Loucy (cell line): ENCODE measurements around the gene NINL.

Experiments used
- H2AFZ ChIP-seq: fragments of 200-600 bp; sonication (generic); 2 replicates; pipeline ENCODE4 v1.6.0; 2016; ENCODE audit warnings: antibody characterized with exemption, mild to moderate bottlenecking, low read length, moderate library complexity
- H3F3A ChIP-seq: fragments of 200-600 bp; 2 replicates; pipeline ENCODE4 v1.6.0; 2016; ENCODE audit warnings: antibody characterized with exemption, low read depth, mild to moderate bottlenecking
- H3K27me3 ChIP-seq: fragments of 200-600 bp; sonication (generic); 2 replicates; pipeline ENCODE4 v1.6.1; 2014; ENCODE audit warnings: low read length, mild to moderate bottlenecking; ENCODE audit not compliant: insufficient read depth, poor library complexity, severe bottlenecking
- H3K36me3 ChIP-seq: fragments of 200-600 bp; sonication (generic); 2 replicates; pipeline ENCODE4 v1.6.1; 2016; ENCODE audit warnings: low read length; ENCODE audit not compliant: insufficient read depth
- H3K4me1 ChIP-seq: fragments of 200-600 bp; sonication (generic); 2 replicates; pipeline ENCODE4 v1.5.1; 2014; ENCODE audit warnings: low read length, mild to moderate bottlenecking; ENCODE audit not compliant: insufficient read depth, poor library complexity, severe bottlenecking
- H3K4me2 ChIP-seq: fragments of 200-600 bp; sonication (generic); 2 replicates; pipeline ENCODE4 v1.6.0; 2014; ENCODE audit warnings: antibody characterized with exemption, low read length, low read depth, mild to moderate bottlenecking; ENCODE audit not compliant: poor library complexity, severe bottlenecking
- H3K4me3 ChIP-seq: fragments of 200-600 bp; sonication (generic); 2 replicates; pipeline ENCODE4 v1.5.1; 2014; ENCODE audit warnings: low read length, mild to moderate bottlenecking, mixed read lengths; ENCODE audit not compliant: poor library complexity, severe bottlenecking
- H3K79me2 ChIP-seq: fragments of 200-600 bp; sonication (generic); 2 replicates; pipeline ENCODE4 v1.6.1; 2014; ENCODE audit warnings: low read length; ENCODE audit not compliant: insufficient read depth
- H3K9ac ChIP-seq: fragments of 200-600 bp; sonication (generic); 2 replicates; pipeline ENCODE4 v1.6.0; 2014; ENCODE audit warnings: mild to moderate bottlenecking, low read depth, low read length, moderate library complexity; ENCODE audit not compliant: poor library complexity, severe bottlenecking
- H3K9me2 ChIP-seq: fragments of 200-600 bp; sonication (generic); replicated peaks from 2 replicates; pipeline ENCODE4 v1.6.1; 2016; ENCODE audit warnings: low read depth, low read length, mixed read lengths
- H3K9me3 ChIP-seq: fragments of 200-600 bp; sonication (generic); 2 replicates; pipeline ENCODE4 v1.6.1; 2014; ENCODE audit warnings: mild to moderate bottlenecking, antibody characterized with exemption, low read length, low read depth; ENCODE audit not compliant: insufficient read depth
- H4K20me1 ChIP-seq: fragments of 200-600 bp; sonication (generic); 2 replicates; pipeline ENCODE4 v1.6.0; 2014; ENCODE audit warnings: antibody characterized with exemption, low read length, mild to moderate bottlenecking; ENCODE audit not compliant: insufficient read depth, poor library complexity, severe bottlenecking
- CTCF ChIP-seq: fragments of 200-600 bp; sonication (generic); conservative IDR thresholded peaks from 2 replicates; pipeline ENCODE4 v1.5.1; 2014; ENCODE audit warnings: mild to moderate bottlenecking, antibody characterized with exemption, low read length
- EZH2phosphoT487 ChIP-seq: fragments of 200-600 bp; IDR thresholded peaks from 2 replicates; pipeline ENCODE4 v1.6.1; 2018; ENCODE audit warnings: antibody characterized with exemption, mild to moderate bottlenecking, moderate library complexity, borderline replicate concordance

The NINL gene

DNA sequence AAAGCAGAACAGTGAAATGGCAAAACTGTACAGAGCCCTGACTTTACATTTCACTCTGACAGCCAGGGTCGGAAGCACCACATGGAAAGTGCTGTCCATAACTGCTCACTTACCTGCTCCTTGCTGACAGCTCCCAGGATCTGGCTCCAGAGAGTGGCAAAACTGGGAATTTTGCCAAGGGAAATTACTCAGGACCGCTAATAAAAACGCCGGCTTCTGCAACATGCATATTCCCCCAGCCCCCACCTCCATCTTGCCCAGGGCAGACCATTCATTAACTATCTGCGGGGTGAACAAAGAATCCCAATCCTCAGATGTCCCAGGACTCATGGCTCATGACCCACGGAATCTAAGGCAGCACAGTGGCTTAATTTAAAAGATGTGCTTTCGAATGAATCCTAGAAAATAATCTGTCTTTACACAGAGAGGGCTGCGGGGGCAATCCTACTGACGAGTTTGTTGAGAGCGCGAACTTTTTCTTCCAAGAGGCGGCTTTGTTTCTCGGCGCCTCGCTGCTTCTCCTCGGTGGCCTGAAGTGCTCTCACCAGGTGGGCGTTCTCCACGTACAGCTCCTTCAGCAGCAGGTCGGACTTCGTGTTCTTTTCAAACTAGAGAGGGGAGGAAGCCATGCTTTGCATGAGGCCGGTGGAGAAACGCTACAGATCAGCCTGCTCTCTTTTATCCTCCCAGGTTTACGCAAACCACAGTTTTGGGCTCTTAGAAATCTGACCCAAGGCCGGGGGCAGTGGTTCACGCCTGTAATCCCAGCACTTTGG is 132.1 kb downstream of the NINL start:
- peaks cover 24% of the 10 kb centered on the region for H3K36me3 ChIP-seq

GRCh38 chr20:25452333-25452732 is 133.0 kb downstream of the NINL start:
- Histone ChIP-seq H3K4me2 (no peak overlapping the region), H3K9me3 (no peaks in the 10 kb centered on the region), H3K36me3 (peaks cover 33% of the 10 kb centered on the region), H3K27me3 (no peaks in the 10 kb centered on the region), H2AFZ (no peak overlapping the region), H3K9ac (no peak overlapping the region), H3K4me1 (no peaks in the 10 kb centered on the region), H3K79me2 (no peaks in the 10 kb centered on the region), H3F3A (no peaks in the 10 kb centered on the region), H3K4me3 (no peak overlapping the region), H3K9me2 (no peaks in the 10 kb centered on the region), H4K20me1 (no peaks in the 10 kb centered on the region)
- TF ChIP-seq EZH2phosphoT487 (no peak), CTCF (no peak)

More for the DNA sequence above, 132.1 kb downstream of the NINL start:
- TF ChIP-seq EZH2phosphoT487 = no peak
- TF ChIP-seq CTCF = no peak
- Histone ChIP-seq H3K9me2 (no peaks in the 10 kb centered on the region), H4K20me1 (no peaks in the 10 kb centered on the region), H3F3A (no peaks in the 10 kb centered on the region), H2AFZ (no peak overlapping the region), H3K79me2 (no peaks in the 10 kb centered on the region), H3K9me3 (no peaks in the 10 kb centered on the region), H3K4me3 (no peak overlapping the region), H3K9ac (no peak overlapping the region), H3K4me2 (no peak overlapping the region), H3K4me1 (no peaks in the 10 kb centered on the region), H3K27me3 (no peaks in the 10 kb centered on the region)

- Histone ChIP-seq H3K4me1 (no peaks in the 10 kb centered on the region), H3K4me2 (no peak overlapping the region), H3K9me3 (no peaks in the 10 kb centered on the region), H3K36me3 (peaks cover 42% of the 10 kb centered on the region), H3K9me2 (no peaks in the 10 kb centered on the region), H2AFZ (no peak overlapping the region), H3K27me3 (no peaks in the 10 kb centered on the region), H3K9ac (no peak overlapping the region), H3K4me3 (no peak overlapping the region), H3F3A (no peaks in the 10 kb centered on the region), H4K20me1 (no peaks in the 10 kb centered on the region), H3K79me2 (no peaks in the 10 kb centered on the region)
- TF ChIP-seq EZH2phosphoT487 = no peak
- TF ChIP-seq CTCF = no peak
Measured at GRCh38 chr20:25447671-25448070, 137.7 kb downstream of the NINL start.
